NCI-H226 (cell line): ENCODE measurements around the gene CCDC134.
A peak's percentile ranks its signal among the peaks of the same experiment; 100 is the strongest.
"Not testable (repeated sequence)": the region's sequence is repeated elsewhere in the genome, so short reads cannot be mapped to it uniquely, and the experiment has no call there.

Experiments used
- DNase-seq: peaks from one replicate; pipeline ENCODE4 v3.0.0-alpha.2; 2015

The CCDC134 gene

GRCh38 chr22:41825376-41825775 lies 24.9 kb downstream of the CCDC134 start:
- DNase-seq = no peak

- no peak for DNase-seq
Measured at GRCh38 chr22:41826021-41826420, 25.5 kb downstream of the CCDC134 start.

- no peak for DNase-seq
Measured at GRCh38 chr22:41826430-41827383, 26.2 kb downstream of the CCDC134 start.

- DNase-seq = no peak
Measured at GRCh38 chr22:41827671-41828070, 27.2 kb downstream of the CCDC134 start.

GRCh38 chr22:41828516-41828915 lies 28.0 kb downstream of the CCDC134 start:
- DNase-seq = no peak

GRCh38 chr22:41830174-41830573 lies 29.7 kb downstream of the CCDC134 start:
- DNase-seq = no peak

GRCh38 chr22:41831383-41831782 lies 30.9 kb downstream of the CCDC134 start:
- DNase-seq = no peak

GRCh38 chr22:41831828-41832552 lies 31.5 kb downstream of the CCDC134 start:
- no peak for DNase-seq

- peak; percentile 90 for DNase-seq
Measured at GRCh38 chr22:41832553-41833368, 32.3 kb downstream of the CCDC134 start, which contains the start of gene SREBF2. SREBF2 (plus strand) TSS chr22:41833105; CDS start chr22:41833271, 166 bp downstream.

GRCh38 chr22:41833369-41834004 lies 33.0 kb downstream of the CCDC134 start:
- no peak for DNase-seq

GRCh38 chr22:41834005-41834944 lies 33.8 kb downstream of the CCDC134 start:
- DNase-seq = no peak

- DNase-seq = not testable (repeated sequence)
Measured at GRCh38 chr22:41835462-41835861, 35.0 kb downstream of the CCDC134 start.

GRCh38 chr22:41836551-41836950 lies 36.1 kb downstream of the CCDC134 start:
- DNase-seq = no peak

GRCh38 chr22:41838842-41839618 lies 38.6 kb downstream of the CCDC134 start:
- DNase-seq = no peak

- DNase-seq = no peak
Measured at GRCh38 chr22:41840216-41840615, 39.7 kb downstream of the CCDC134 start.

GRCh38 chr22:41841085-41841712 lies 40.7 kb downstream of the CCDC134 start:
- no peak for DNase-seq

GRCh38 chr22:41842996-41843970 lies 42.8 kb downstream of the CCDC134 start:
- DNase-seq = no peak

GRCh38 chr22:41844036-41844435 lies 43.6 kb downstream of the CCDC134 start:
- DNase-seq = no peak

GRCh38 chr22:41844513-41844912 lies 44.0 kb downstream of the CCDC134 start:
- no peak for DNase-seq
